A673 (cell line): ENCODE results near the gene QRICH2.

Experiments
- EZH2 ChIP-seq: fragments of 200-600 bp; sonication (generic); IDR thresholded peaks from 2 replicates; pipeline ENCODE4 v1.6.1; 2017; ENCODE audit warnings: borderline replicate concordance, low read depth, mild to moderate bottlenecking, mixed read lengths, antibody characterized with exemption, low read length; ENCODE audit not compliant: poor library complexity, severe bottlenecking
- TF ChIP-seq, protein P1 (sequence below): fragments of 300-800, 200-600 bp; sonication (generic); conservative IDR thresholded peaks from 2 replicates; pipeline ENCODE4 v1.5.1; 2017; ENCODE audit warnings: low read depth, mild to moderate bottlenecking, antibody characterized with exemption, low read length, moderate library complexity, mixed read lengths

DNA sequence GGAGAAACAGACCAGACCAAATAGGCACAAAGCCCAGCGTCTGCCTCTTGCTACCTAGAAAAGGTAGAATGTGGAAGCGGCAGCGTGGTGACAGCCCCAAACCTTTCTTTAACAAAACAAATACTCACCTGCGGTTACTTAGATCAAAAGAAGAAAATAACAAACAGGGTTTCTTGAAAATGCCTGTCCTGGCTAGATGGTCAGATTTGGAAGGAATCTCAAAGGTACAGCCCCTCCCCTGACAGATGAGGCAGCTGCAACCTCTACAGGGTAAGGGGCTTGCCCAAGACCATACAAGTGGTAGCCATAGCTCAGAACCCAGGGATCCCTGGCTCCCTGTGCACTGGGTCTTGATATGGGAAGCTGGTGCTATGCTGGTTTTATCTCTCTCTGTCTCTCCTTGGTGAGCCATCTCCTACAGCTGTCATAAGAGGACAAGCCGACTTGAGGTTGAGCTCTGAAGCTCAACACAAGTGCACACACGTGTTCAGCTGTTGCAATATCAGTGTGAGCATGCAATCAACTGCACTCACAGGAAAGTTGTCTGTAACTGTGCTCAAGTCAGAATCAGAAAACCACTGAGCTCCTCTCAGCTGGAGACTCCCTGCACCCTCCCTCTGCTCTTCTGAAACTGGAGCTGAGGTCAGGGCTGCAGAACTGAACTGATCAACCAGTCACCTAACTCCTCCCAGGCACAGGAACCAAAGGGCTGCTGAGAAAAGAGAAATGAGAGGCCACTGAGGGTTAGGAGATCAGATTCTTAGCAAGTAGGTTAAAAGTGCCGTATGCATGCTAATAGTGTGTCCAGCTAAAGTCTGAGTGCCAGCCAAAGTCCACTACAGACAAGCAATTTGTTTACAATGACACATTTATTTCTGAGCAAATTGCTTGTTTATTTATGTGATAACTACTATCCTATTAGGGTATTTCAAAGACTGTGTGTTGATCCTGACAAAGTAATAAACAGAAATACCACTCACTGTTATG is 61.7 kb downstream of the QRICH2 start:
- TF ChIP-seq, protein P1, sequence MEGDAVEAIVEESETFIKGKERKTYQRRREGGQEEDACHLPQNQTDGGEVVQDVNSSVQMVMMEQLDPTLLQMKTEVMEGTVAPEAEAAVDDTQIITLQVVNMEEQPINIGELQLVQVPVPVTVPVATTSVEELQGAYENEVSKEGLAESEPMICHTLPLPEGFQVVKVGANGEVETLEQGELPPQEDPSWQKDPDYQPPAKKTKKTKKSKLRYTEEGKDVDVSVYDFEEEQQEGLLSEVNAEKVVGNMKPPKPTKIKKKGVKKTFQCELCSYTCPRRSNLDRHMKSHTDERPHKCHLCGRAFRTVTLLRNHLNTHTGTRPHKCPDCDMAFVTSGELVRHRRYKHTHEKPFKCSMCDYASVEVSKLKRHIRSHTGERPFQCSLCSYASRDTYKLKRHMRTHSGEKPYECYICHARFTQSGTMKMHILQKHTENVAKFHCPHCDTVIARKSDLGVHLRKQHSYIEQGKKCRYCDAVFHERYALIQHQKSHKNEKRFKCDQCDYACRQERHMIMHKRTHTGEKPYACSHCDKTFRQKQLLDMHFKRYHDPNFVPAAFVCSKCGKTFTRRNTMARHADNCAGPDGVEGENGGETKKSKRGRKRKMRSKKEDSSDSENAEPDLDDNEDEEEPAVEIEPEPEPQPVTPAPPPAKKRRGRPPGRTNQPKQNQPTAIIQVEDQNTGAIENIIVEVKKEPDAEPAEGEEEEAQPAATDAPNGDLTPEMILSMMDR = no peak
- TF ChIP-seq EZH2 = no peak
